ENCODE data around the gene NDUFAF7. TPM values are rescaled to one million over a fixed set of nuclear protein-coding genes. Genes with fewer than 3 reads are reported as not detected.

NDUFAF7 gene
- total RNA-seq, 1 donor from 2014 or later: 23.1 TPM

GRCh38 chr2:37188570-37188969, 42.9 kb upstream of the NDUFAF7 start, which contains the start of gene SULT6B1:
SULT6B1 (minus strand) TSS chr2:37188670; CDS start chr2:37188640, 30 bp downstream.
- Histone ChIP-seq H4K20me1 (ENCODE audit: insufficient read depth, low read length) (no peaks in the 10 kb centered on the region), H3K27ac (ENCODE audit: low read depth, low read length) (no peak within 1 kb of the TSS), H3K4me2 (ENCODE audit: low read length) (peak within 1 kb of the TSS; percentile 55), H3K79me2 (ENCODE audit: insufficient read depth, low read length) (no peaks in the 10 kb centered on the region), H3K27me3 (ENCODE audit: insufficient read depth, low read length) (no peaks in the 10 kb centered on the region), H3K9me3 (ENCODE audit: insufficient read depth, low read depth, low read length) (no peaks in the 10 kb centered on the region), H3K4me3 (ENCODE audit: insufficient read depth, low read depth, low read length) (no peak within 1 kb of the TSS), H3K9ac (ENCODE audit: low read length) (no peak within 1 kb of the TSS), H2AFZ (ENCODE audit: low read depth, low read length) (peak within 1 kb of the TSS; percentile 38), H3K36me3 (ENCODE audit: insufficient read depth, low read length) (no peaks in the 10 kb centered on the region), H3K4me1 (ENCODE audit: insufficient read depth, low read length) (peaks cover 4% of the 10 kb centered on the region)
- DNase-seq (ENCODE audit: low read depth): no peak
- no peak for FAIRE-seq
- Mint-ChIP-seq H3K9me3 (ENCODE audit: unreplicated experiment) (no peaks in the 10 kb centered on the region), H3K27me3 (ENCODE audit: low read depth, unreplicated experiment) (peaks cover 6% of the 10 kb centered on the region), H3K4me1 (ENCODE audit: low read depth, unreplicated experiment) (peaks cover 11% of the 10 kb centered on the region), H3K36me3 (ENCODE audit: low read depth, unreplicated experiment) (no peaks in the 10 kb centered on the region), H3K4me3 (ENCODE audit: unreplicated experiment) (peak within 1 kb of the TSS; percentile 12), H3K27ac (ENCODE audit: unreplicated experiment) (no peak within 1 kb of the TSS)
- TF ChIP-seq EZH2 (IDR thresholded peaks at IDR 0.05; ENCODE audit: insufficient read depth, low read length) (no peak), CTCF (IDR thresholded peaks at IDR 0.05; ENCODE audit: insufficient read depth, low read depth, low read length) (no peak)

- Histone ChIP-seq H3K9me3 (ENCODE audit: insufficient read depth, low read depth, low read length) (no peaks in the 10 kb centered on the region), H3K27me3 (ENCODE audit: insufficient read depth, low read length) (no peaks in the 10 kb centered on the region), H3K27ac (ENCODE audit: low read depth, low read length) (peak overlapping the region; percentile 34), H3K4me1 (ENCODE audit: insufficient read depth, low read length) (peaks cover 4% of the 10 kb centered on the region), H3K9ac (ENCODE audit: low read length) (no peak overlapping the region), H3K4me3 (ENCODE audit: insufficient read depth, low read depth, low read length) (no peak overlapping the region), H3K4me2 (ENCODE audit: low read length) (peak overlapping the region; percentile 55), H3K36me3 (ENCODE audit: insufficient read depth, low read length) (no peaks in the 10 kb centered on the region), H2AFZ (ENCODE audit: low read depth, low read length) (peak overlapping the region; percentile 38), H3K79me2 (ENCODE audit: insufficient read depth, low read length) (no peaks in the 10 kb centered on the region), H4K20me1 (ENCODE audit: insufficient read depth, low read length) (no peaks in the 10 kb centered on the region)
- DNase-seq (ENCODE audit: low read depth) (peak; percentile 81), FAIRE-seq (peak; percentile 88)
- H3K36me3 Mint-ChIP-seq (ENCODE audit: low read depth, unreplicated experiment): no peaks in the 10 kb centered on the region
- H3K4me3 Mint-ChIP-seq (ENCODE audit: unreplicated experiment): peak overlapping the region; percentile 12
- peaks cover 11% of the 10 kb centered on the region for H3K4me1 Mint-ChIP-seq (ENCODE audit: low read depth, unreplicated experiment)
- peaks cover 6% of the 10 kb centered on the region for H3K27me3 Mint-ChIP-seq (ENCODE audit: low read depth, unreplicated experiment)
- H3K9me3 Mint-ChIP-seq (ENCODE audit: unreplicated experiment): no peaks in the 10 kb centered on the region
- no peak for TF ChIP-seq CTCF (IDR thresholded peaks at IDR 0.05; ENCODE audit: insufficient read depth, low read depth, low read length)
- TF ChIP-seq EZH2 (IDR thresholded peaks at IDR 0.05; ENCODE audit: insufficient read depth, low read length): no peak
- H3K27ac Mint-ChIP-seq (ENCODE audit: unreplicated experiment): peak overlapping the region; percentile 50
These were observed 41.9 kb upstream of the NDUFAF7 start for GRCh38 chr2:37189452-37190153.

GRCh38 chr2:37190290-37190689, 41.2 kb upstream of the NDUFAF7 start:
- Histone ChIP-seq H4K20me1 (ENCODE audit: insufficient read depth, low read length) (no peaks in the 10 kb centered on the region), H3K4me3 (ENCODE audit: insufficient read depth, low read depth, low read length) (no peak overlapping the region), H2AFZ (ENCODE audit: low read depth, low read length) (no peak overlapping the region), H3K4me1 (ENCODE audit: insufficient read depth, low read length) (peaks cover 4% of the 10 kb centered on the region), H3K27me3 (ENCODE audit: insufficient read depth, low read length) (no peaks in the 10 kb centered on the region), H3K9me3 (ENCODE audit: insufficient read depth, low read depth, low read length) (no peaks in the 10 kb centered on the region), H3K4me2 (ENCODE audit: low read length) (no peak overlapping the region), H3K36me3 (ENCODE audit: insufficient read depth, low read length) (no peaks in the 10 kb centered on the region), H3K9ac (ENCODE audit: low read length) (no peak overlapping the region), H3K27ac (ENCODE audit: low read depth, low read length) (no peak overlapping the region), H3K79me2 (ENCODE audit: insufficient read depth, low read length) (no peaks in the 10 kb centered on the region)
- H3K27me3 Mint-ChIP-seq (ENCODE audit: low read depth, unreplicated experiment): peaks cover 6% of the 10 kb centered on the region
- FAIRE-seq (no peak), DNase-seq (ENCODE audit: low read depth) (no peak)
- H3K9me3 Mint-ChIP-seq (ENCODE audit: unreplicated experiment): peaks cover under 1% of the 10 kb centered on the region
- H3K4me3 Mint-ChIP-seq (ENCODE audit: unreplicated experiment): no peak overlapping the region
- TF ChIP-seq CTCF (IDR thresholded peaks at IDR 0.05; ENCODE audit: insufficient read depth, low read depth, low read length): no peak
- TF ChIP-seq EZH2 (IDR thresholded peaks at IDR 0.05; ENCODE audit: insufficient read depth, low read length): no peak
- peaks cover 11% of the 10 kb centered on the region for H3K4me1 Mint-ChIP-seq (ENCODE audit: low read depth, unreplicated experiment)
- no peak overlapping the region for H3K27ac Mint-ChIP-seq (ENCODE audit: unreplicated experiment)
- no peaks in the 10 kb centered on the region for H3K36me3 Mint-ChIP-seq (ENCODE audit: low read depth, unreplicated experiment)

All from astrocyte (in vitro differentiated cells and primary cell).